DND-41 (cell line): ENCODE data around the gene FUBP3.

Experiments used
- ATAC-seq: fragments of 200-7000 bp; cut with Tn5 transposase; 3 replicates; pipeline ENCODE4 v1.9.1; 2021; ENCODE audit warnings: low read depth; ENCODE audit not compliant: insufficient read depth
- DNase-seq: peaks from one replicate; pipeline ENCODE4 v3.0.0-alpha.2; 2020
- H2AFZ ChIP-seq: 2 replicates; pipeline ENCODE4 v1.6.0; 2012; ENCODE audit warnings: low read depth, low read length
- H3K27ac ChIP-seq: 2 replicates; pipeline ENCODE4 v1.5.1; 2012; ENCODE audit warnings: low read length, inconsistent platforms
- H3K27me3 ChIP-seq: fragments of 200-600 bp; sonication (generic); 2 replicates; pipeline ENCODE4 v1.6.0; 2012; ENCODE audit warnings: low read length, mild to moderate bottlenecking, inconsistent platforms; ENCODE audit not compliant: insufficient read depth, poor library complexity
- H3K36me3 ChIP-seq: 2 replicates; pipeline ENCODE4 v1.5.1; 2012; ENCODE audit warnings: low read length, inconsistent platforms; ENCODE audit not compliant: insufficient read depth
- H3K4me1 ChIP-seq: 2 replicates; pipeline ENCODE4 v1.5.1; 2012; ENCODE audit warnings: mild to moderate bottlenecking, low read length; ENCODE audit not compliant: insufficient read depth
- H3K4me2 ChIP-seq: 2 replicates; pipeline ENCODE4 v1.6.0; 2012; ENCODE audit warnings: mild to moderate bottlenecking, moderate library complexity, low read length, inconsistent platforms; ENCODE audit not compliant: insufficient read depth
- H3K4me3 ChIP-seq, 2 experiments: fragments of 200-600 bp in 1 of 2; shearing (Covaris generic) in 1 of 2; 2 replicates each; pipeline ENCODE4 v1.5.1; 2012 to 2016; ENCODE audit warnings: inconsistent platforms in 2 of 2, low read length in 2 of 2, mild to moderate bottlenecking in 2 of 2, low read depth in 1 of 2, moderate library complexity in 1 of 2
- H3K79me2 ChIP-seq: 2 replicates; pipeline ENCODE4 v1.6.0; 2012; ENCODE audit warnings: low read length, inconsistent platforms; ENCODE audit not compliant: insufficient read depth
- H3K9ac ChIP-seq: 2 replicates; pipeline ENCODE4 v1.6.0; 2012; ENCODE audit warnings: low read depth, mild to moderate bottlenecking, inconsistent platforms, low read length, moderate library complexity
- H3K9me3 ChIP-seq: 2 replicates; pipeline ENCODE4 v1.5.1; 2012; ENCODE audit warnings: low read length, moderate library complexity, mild to moderate bottlenecking, inconsistent platforms; ENCODE audit not compliant: insufficient read depth, severe bottlenecking
- H4K20me1 ChIP-seq: 2 replicates; pipeline ENCODE4 v1.6.0; 2012; ENCODE audit warnings: low read length; ENCODE audit not compliant: insufficient read depth
- EZH2 ChIP-seq: IDR thresholded peaks from 3 replicates; pipeline ENCODE4 v1.6.1; 2012; ENCODE audit warnings: borderline replicate concordance, low read depth, mild to moderate bottlenecking, moderate library complexity, low read length, inconsistent platforms; ENCODE audit not compliant: severe bottlenecking
- TF ChIP-seq, protein P1 (sequence below): IDR thresholded peaks from 2 replicates; pipeline ENCODE4 v1.5.1; 2012; ENCODE audit warnings: borderline replicate concordance, low read length, moderate library complexity, mild to moderate bottlenecking; ENCODE audit not compliant: poor library complexity, severe bottlenecking; ENCODE audit errors: extremely low read depth

Gene FUBP3

DNA sequence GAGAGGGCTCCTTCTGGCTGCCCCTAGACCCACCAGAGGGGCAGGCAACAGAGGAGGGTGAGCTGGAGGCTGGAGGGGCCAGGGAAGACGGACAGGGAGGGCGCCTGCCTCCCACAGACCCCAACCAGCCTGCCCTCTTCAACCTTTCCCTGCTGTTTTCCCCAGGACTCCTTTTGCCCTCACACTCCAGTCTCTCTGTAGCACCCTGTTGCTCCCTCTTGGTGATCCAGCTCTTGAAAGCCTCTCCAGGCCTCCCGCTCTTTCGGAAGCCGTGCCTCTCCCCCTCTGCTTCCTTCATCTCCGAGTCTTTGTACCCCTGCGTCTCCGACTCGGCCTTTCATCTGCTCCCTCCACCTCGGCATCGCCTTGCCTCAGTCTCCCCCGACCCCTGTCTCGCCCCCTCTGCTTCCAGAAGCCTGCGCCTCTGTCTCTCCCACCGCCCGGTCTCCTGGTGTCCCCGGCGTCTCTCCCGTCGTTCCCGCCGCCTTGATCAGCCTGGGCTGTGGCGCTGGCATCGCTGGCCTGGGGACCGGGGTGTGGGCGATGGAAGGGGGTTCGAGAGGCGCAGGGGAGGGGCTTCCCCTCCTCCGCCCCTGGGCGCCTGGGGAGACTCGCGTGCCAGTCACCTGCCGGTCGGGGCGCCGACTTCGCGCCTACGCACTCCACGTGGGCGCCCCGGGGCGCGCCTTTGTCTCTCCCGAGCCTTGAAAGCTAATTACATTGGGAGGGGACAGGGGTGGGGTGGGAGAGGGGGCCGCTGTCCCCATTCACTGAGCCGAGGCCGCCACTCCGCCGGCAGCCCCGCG, 79.7 kb downstream of the FUBP3 start:
- H3K36me3 ChIP-seq, result no peaks in the 10 kb centered on the region
- TF ChIP-seq, protein P1, sequence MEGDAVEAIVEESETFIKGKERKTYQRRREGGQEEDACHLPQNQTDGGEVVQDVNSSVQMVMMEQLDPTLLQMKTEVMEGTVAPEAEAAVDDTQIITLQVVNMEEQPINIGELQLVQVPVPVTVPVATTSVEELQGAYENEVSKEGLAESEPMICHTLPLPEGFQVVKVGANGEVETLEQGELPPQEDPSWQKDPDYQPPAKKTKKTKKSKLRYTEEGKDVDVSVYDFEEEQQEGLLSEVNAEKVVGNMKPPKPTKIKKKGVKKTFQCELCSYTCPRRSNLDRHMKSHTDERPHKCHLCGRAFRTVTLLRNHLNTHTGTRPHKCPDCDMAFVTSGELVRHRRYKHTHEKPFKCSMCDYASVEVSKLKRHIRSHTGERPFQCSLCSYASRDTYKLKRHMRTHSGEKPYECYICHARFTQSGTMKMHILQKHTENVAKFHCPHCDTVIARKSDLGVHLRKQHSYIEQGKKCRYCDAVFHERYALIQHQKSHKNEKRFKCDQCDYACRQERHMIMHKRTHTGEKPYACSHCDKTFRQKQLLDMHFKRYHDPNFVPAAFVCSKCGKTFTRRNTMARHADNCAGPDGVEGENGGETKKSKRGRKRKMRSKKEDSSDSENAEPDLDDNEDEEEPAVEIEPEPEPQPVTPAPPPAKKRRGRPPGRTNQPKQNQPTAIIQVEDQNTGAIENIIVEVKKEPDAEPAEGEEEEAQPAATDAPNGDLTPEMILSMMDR, result no peak
- no peak for TF ChIP-seq EZH2
- H3K4me2 ChIP-seq, result no peak overlapping the region
- no peaks in the 10 kb centered on the region for H3K27me3 ChIP-seq
- H3K9ac ChIP-seq, result no peak overlapping the region
- no peaks in the 10 kb centered on the region for H3K79me2 ChIP-seq
- no peaks in the 10 kb centered on the region for H3K4me1 ChIP-seq
- H3K9me3 ChIP-seq, result no peaks in the 10 kb centered on the region
- DNase-seq (no peak), ATAC-seq (no peak)
- H3K4me3 ChIP-seq, result no peak overlapping the region
- no peak overlapping the region for H2AFZ ChIP-seq
- H3K27ac ChIP-seq, result no peak overlapping the region
- H4K20me1 ChIP-seq, result no peaks in the 10 kb centered on the region

DNA sequence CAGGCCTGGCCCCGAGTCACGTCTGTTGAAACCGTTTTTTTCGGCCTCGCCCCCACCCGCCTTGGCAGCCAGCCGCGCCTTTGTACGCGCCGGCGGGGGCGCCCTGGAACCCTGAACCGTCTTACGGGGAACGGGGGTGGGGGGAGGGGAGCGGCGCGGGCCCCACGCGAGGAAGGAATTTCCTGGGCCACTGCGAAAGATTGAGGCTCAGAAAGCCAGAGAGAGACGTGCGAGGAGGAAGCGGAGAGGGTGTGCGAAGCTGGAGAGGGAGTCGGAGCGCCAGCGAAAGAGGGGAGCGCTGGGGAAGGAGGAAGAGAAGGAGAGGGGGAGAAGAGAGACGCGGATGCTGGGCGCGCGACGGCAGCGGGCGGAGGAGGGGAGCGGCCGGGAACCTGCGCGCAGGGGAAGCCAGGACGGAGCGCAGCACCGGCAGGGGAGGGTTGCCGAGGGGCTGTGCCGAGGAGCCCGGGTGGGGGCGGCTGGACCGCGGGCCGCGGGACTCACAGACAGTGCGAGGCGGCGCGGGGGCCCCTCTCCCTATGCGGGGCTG, 80.4 kb downstream of the FUBP3 start:
- H3K4me2 ChIP-seq, result no peak overlapping the region
- no peaks in the 10 kb centered on the region for H3K79me2 ChIP-seq
- no peaks in the 10 kb centered on the region for H3K36me3 ChIP-seq
- H3K4me3 ChIP-seq, result no peak overlapping the region
- TF ChIP-seq, protein P1, result no peak
- no peak for TF ChIP-seq EZH2
- H3K27me3 ChIP-seq, result no peaks in the 10 kb centered on the region
- H4K20me1 ChIP-seq, result no peaks in the 10 kb centered on the region
- H3K9me3 ChIP-seq, result no peaks in the 10 kb centered on the region
- H2AFZ ChIP-seq, result no peak overlapping the region
- no peak overlapping the region for H3K9ac ChIP-seq
- ATAC-seq, result no peak
- no peaks in the 10 kb centered on the region for H3K4me1 ChIP-seq
- DNase-seq, result no peak
- no peak overlapping the region for H3K27ac ChIP-seq

DNA sequence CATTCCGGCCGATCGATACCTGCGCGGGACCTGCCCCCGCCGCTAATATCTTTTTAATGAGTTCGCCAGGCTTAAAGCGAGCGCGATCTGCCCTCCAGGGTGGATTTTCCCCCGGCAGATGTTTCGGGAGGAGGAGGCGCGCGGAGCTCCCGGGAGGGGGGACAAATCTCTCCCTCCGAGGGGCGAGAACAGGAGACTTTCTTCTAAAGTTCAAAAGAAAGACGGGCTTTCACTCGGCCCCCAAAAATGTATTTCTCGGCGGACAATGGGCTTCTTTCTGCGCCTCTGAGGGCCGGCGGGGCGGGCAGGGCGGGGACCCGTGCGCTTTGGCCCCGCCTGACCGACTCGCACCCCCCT, 80.9 kb downstream of the FUBP3 start:
- Histone ChIP-seq H3K4me3 (no peak overlapping the region), H4K20me1 (no peaks in the 10 kb centered on the region), H2AFZ (no peak overlapping the region), H3K4me2 (no peak overlapping the region), H3K9ac (no peak overlapping the region), H3K27me3 (no peaks in the 10 kb centered on the region), H3K36me3 (no peaks in the 10 kb centered on the region), H3K79me2 (no peaks in the 10 kb centered on the region), H3K27ac (no peak overlapping the region), H3K4me1 (no peaks in the 10 kb centered on the region), H3K9me3 (no peaks in the 10 kb centered on the region)
- TF ChIP-seq, protein P1, result no peak
- no peak for ATAC-seq
- DNase-seq, result no peak
